Thoracic aorta (tissue), 2 donors: ENCODE results near the gene PAX8. TPM values are rescaled to one million over a fixed set of nuclear protein-coding genes. Genes with fewer than 3 reads are reported as not detected.

Experiments used
- ATAC-seq: fragments of 150-250 bp; one replicate; pipeline ENCODE4 v1.8.0; 2017; ENCODE audit warnings: low read depth; ENCODE audit not compliant: insufficient number of reproducible peaks, low FRiP score
- DNase-seq: peaks from one replicate; pipeline ENCODE4 v3.0.0-alpha.2; 2020; ENCODE audit warnings: low spot score
- H3K27ac ChIP-seq, 2 donors: fragments of 200-600 bp; sonication (generic); 1 replicate in 1 of 2; 2 replicates in 1 of 2; pipeline ENCODE4 v1.5.1; 2016; ENCODE audit warnings: mild to moderate bottlenecking in 2 of 2, moderate library complexity in 2 of 2
- H3K27me3 ChIP-seq: fragments of 200-600 bp; sonication (generic); replicated peaks from 2 replicates; pipeline ENCODE4 v1.6.0; 2016; ENCODE audit warnings: mild to moderate bottlenecking; ENCODE audit not compliant: insufficient read depth
- H3K36me3 ChIP-seq: fragments of 200-600 bp; sonication (generic); one replicate; pipeline ENCODE4 v1.5.1; 2016
- H3K4me1 ChIP-seq, 2 donors: fragments of 200-600 bp; sonication (generic); 1 replicate in 1 of 2; 2 replicates in 1 of 2; pipeline versions ENCODE4 v1.5.1 to v1.6.0; 2016; ENCODE audit warnings: low read depth in 2 of 2, mild to moderate bottlenecking in 1 of 2; ENCODE audit not compliant: control insufficient read depth in 1 of 2
- H3K4me3 ChIP-seq: fragments of 200-600 bp; sonication (generic); 2 replicates; pipeline ENCODE4 v1.5.1; 2016; ENCODE audit warnings: mild to moderate bottlenecking
- H3K9me3 ChIP-seq: fragments of 200-600 bp; sonication (generic); 2 replicates; pipeline ENCODE4 v1.5.1; 2016
- total RNA-seq, 2 donors: library from RNA; depleted of rRNA; stranded (reverse); fragments of >200 nt; gene quantifications; one replicate each; pipeline versions ENCODE4 v1.1.0 to v1.2.3, GENCODE V29; 2016
- TF ChIP-seq, protein P1 (sequence below): fragments of 200-600 bp; sonication (generic); IDR thresholded peaks from one replicate; pipeline ENCODE4 v1.5.1; 2019; ENCODE audit warnings: antibody characterized with exemption

The PAX8 gene
- total RNA-seq, 2 donors from 2014 or later, result 2.4 to 10.3 TPM

DNA sequence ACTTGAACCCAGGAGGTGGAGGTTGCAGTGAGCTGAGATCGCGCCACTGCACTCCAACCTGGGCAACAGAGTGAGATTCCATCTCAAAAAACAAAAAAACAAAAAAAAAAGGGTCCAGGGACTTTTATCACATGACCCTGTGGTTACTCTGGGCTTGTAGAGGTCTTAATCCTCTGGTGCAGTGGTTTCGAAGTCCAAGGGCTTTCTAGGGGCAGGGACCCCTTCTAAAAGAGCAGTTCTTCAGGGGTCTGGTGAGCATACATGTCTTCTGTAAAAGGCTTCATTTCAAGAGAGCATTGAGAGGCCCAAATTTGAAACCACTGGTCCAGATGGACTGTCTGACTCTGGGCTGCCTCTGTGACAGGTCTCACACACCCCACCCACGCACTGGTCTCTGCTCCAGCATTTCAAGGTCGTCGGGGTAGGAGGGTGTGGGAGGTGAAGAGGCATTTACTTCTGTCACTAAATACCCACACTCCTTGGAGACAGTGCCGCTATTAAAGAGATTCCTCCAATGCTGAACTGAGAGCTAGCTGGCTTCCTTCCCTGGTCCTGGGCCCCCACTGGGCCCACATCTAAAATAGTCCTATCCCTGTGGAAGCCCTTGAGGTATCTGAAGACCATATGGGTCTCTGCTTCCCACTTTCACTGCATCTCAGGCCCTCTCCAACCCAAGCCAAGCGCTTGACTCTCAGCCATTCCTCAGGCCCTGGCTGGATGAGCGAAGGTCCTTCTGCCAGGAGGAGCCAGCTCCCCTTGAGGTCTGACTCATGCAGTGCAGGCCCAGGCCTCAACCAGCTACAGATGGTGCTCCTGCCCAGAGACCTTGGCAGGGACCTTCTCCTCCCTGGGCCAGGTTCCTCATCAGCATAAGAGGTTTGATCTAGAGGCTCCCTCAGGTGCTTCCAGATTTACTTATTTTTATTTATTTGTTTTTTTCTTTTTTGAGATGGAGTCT, 44.8 kb downstream of the PAX8 start:
- ATAC-seq (no peak), DNase-seq (no peak)
- Histone ChIP-seq H3K27me3 (no peaks in the 10 kb centered on the region), H3K4me3 (no peak overlapping the region), H3K9me3 (no peaks in the 10 kb centered on the region), H3K27ac (no peak overlapping the region), H3K36me3 (no peaks in the 10 kb centered on the region), H3K4me1 (no peaks in the 10 kb centered on the region)
- TF ChIP-seq, protein P1, sequence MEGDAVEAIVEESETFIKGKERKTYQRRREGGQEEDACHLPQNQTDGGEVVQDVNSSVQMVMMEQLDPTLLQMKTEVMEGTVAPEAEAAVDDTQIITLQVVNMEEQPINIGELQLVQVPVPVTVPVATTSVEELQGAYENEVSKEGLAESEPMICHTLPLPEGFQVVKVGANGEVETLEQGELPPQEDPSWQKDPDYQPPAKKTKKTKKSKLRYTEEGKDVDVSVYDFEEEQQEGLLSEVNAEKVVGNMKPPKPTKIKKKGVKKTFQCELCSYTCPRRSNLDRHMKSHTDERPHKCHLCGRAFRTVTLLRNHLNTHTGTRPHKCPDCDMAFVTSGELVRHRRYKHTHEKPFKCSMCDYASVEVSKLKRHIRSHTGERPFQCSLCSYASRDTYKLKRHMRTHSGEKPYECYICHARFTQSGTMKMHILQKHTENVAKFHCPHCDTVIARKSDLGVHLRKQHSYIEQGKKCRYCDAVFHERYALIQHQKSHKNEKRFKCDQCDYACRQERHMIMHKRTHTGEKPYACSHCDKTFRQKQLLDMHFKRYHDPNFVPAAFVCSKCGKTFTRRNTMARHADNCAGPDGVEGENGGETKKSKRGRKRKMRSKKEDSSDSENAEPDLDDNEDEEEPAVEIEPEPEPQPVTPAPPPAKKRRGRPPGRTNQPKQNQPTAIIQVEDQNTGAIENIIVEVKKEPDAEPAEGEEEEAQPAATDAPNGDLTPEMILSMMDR, result no peak

DNA sequence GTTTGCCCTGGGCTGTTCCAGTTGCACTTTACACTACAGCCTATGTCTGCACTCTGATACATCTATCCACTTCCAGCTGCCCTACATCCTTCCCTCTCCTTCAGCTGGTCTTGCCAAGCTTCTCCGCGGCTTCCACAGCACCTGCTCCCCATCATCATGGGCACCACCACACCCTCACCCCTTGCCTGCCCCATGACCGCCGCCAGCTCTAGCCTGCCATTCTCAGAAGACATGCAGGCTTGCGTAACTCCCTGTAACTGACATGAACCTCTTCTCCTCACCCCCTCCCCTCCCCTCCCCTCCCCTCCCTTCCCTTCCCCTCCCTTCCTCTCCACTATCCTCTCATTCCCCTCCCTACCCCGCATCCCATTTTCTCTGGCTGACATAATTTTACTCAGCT, 46.0 kb downstream of the PAX8 start:
- DNase-seq, result no peak

DNA sequence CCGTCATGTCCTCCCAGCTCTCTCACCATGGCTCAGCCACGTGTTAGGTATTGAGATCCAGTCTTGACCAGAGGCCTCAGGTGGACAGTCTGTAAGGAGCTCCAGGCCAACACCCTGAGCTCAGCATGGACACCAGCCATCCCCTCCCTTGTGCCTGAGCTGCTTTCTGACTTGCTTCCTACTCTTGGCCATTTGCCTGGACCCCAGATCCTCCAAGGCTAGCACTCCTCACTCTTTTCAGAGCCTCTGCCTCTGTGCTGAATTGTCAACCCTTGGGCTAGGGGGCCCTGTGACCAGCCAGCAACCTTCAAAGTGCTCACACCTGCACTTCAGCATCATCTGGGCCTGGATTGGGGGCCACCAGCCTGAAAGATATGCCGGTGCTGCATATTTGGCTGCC, 46.6 kb downstream of the PAX8 start:
- H3K4me3 ChIP-seq, result no peak overlapping the region
- H3K27me3 ChIP-seq, result no peaks in the 10 kb centered on the region
- DNase-seq (no peak), ATAC-seq (no peak)
- TF ChIP-seq, protein P1, result no peak
- H3K9me3 ChIP-seq, result no peaks in the 10 kb centered on the region
- H3K36me3 ChIP-seq, result no peaks in the 10 kb centered on the region
- no peak overlapping the region for H3K27ac ChIP-seq
- H3K4me1 ChIP-seq, result no peaks in the 10 kb centered on the region

More for the DNA sequence above, 46.0 kb downstream of the PAX8 start:
- H3K27ac ChIP-seq, result no peak overlapping the region
- H3K36me3 ChIP-seq, result no peaks in the 10 kb centered on the region
- TF ChIP-seq, protein P1, result no peak
- H3K4me1 ChIP-seq, result no peaks in the 10 kb centered on the region
- no peak for ATAC-seq
- no peaks in the 10 kb centered on the region for H3K9me3 ChIP-seq
- H3K4me3 ChIP-seq, result no peak overlapping the region
- H3K27me3 ChIP-seq, result no peaks in the 10 kb centered on the region

DNA sequence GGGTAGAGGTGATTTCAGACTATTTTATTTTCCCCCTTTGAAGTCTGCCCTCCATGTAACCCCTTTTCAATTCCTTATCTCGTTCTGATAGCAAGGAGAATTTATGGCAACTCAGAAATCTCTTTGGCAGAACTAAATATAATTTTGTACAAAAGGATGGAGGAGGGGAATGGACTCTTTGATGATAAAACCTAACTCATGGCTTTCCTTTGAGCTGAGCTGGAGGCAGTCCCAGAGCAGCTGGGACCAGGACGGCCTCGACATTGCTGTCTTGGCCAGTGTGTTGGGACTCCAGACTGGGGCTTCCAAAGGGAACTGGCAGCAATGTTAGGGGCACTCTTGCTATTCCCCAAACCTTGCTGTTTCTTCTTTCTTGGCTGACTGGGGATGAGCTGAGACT, 47.7 kb downstream of the PAX8 start:
- no peak for DNase-seq
- Histone ChIP-seq H3K4me3 (no peak overlapping the region), H3K27me3 (no peaks in the 10 kb centered on the region), H3K36me3 (no peaks in the 10 kb centered on the region), H3K4me1 (no peaks in the 10 kb centered on the region), H3K27ac (no peak overlapping the region), H3K9me3 (no peaks in the 10 kb centered on the region)
- ATAC-seq, result no peak
- TF ChIP-seq, protein P1, result no peak

DNA sequence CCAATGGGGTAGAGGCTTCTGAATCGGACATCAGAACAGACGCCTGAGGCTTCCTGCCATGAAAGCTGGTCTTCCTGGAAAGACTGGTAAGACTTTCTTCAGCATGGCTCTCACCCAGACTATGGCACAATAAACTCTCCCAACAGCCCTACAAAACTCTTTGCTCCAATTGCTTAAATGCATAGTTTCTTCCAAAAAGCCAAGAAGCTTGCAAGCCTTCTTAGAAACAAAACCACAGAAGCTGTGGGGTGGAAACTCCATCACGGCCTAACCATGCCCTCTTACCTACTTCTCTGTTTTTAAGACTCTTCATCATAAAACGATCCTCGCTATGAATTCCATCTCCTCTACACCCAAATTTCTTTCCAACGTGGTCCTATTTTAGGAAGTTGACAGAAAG, 48.2 kb downstream of the PAX8 start:
- no peak for DNase-seq
- ATAC-seq, result no peak
- no peaks in the 10 kb centered on the region for H3K4me1 ChIP-seq
- no peak overlapping the region for H3K4me3 ChIP-seq
- H3K27ac ChIP-seq, result no peak overlapping the region
- no peaks in the 10 kb centered on the region for H3K27me3 ChIP-seq
- H3K36me3 ChIP-seq, result no peaks in the 10 kb centered on the region
- TF ChIP-seq, protein P1, result no peak
- no peaks in the 10 kb centered on the region for H3K9me3 ChIP-seq
